Measurements from ENCODE around the gene HSD17B11. TPM values are rescaled to one million over a fixed set of nuclear protein-coding genes. Genes with fewer than 3 reads are reported as not detected.
A peak's percentile ranks its signal among the peaks of the same experiment; 100 is the strongest.
"Not testable (repeated sequence)": the region's sequence is repeated elsewhere in the genome, so short reads cannot be mapped to it uniquely, and the experiment has no call there.

Gene HSD17B11
- total RNA-seq, 3 donors from 2014 or later = 142 to 252 (median 250) TPM

DNA sequence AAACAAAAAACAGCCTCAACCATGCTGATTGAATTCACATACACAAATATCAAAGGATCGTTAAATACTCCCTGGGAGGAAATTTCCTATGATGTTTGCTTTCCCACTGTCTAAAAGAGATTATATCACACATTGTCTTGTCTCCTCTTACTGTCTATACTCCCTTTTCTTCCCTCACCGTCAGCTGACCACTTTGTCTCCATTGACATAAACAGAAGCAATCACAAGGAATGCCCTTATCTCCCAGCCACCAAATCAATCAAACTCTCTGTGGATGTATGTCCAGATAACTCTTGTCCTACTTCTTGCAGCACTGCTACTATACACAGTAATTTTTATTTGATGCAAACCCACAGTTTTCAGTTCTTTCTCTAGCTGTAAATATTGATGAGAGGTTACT, 19.2 kb upstream of the HSD17B11 start:
- H3K4me3 ChIP-seq = no peak overlapping the region
- ATAC-seq (peak; percentile 28), DNase-seq (no peak)

DNA sequence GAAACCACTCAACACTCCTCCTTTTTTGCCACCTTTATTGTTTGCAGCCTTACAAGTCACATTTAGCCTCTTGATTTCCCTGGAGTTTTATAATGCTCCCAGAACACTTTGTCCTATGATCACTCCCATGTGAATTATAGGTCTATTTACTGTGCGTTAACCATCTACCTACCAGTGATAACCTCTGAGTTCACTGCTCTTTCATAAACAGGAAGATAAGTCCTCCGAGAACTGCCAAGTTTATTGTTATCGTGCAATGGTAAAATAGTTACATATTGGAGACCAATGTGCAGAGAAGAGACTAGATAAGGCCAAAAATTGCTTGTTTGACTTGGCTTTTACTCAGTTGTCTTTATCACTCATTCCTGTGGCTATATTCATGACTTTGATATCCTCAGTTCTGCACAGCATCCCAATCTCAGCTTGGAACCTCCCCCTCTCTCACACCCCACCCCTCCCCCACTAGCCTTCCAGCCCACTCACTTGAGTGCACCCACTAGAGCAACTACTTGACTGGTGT, 18.5 kb upstream of the HSD17B11 start:
- no peaks in the 10 kb centered on the region for H3K36me3 ChIP-seq (ENCODE audit: low read depth)
- H3K4me3 ChIP-seq = no peak overlapping the region
- H3K4me1 ChIP-seq (ENCODE audit: low read depth) = peaks cover 15% of the 10 kb centered on the region
- H3K9me3 ChIP-seq = no peaks in the 10 kb centered on the region
- intact Hi-C loops (cut with DNase I, micrococcal nuclease) = no loop called here
- DNase-seq = peak in 1 of 3 donors; percentile 52
- TF ChIP-seq, protein P1, sequence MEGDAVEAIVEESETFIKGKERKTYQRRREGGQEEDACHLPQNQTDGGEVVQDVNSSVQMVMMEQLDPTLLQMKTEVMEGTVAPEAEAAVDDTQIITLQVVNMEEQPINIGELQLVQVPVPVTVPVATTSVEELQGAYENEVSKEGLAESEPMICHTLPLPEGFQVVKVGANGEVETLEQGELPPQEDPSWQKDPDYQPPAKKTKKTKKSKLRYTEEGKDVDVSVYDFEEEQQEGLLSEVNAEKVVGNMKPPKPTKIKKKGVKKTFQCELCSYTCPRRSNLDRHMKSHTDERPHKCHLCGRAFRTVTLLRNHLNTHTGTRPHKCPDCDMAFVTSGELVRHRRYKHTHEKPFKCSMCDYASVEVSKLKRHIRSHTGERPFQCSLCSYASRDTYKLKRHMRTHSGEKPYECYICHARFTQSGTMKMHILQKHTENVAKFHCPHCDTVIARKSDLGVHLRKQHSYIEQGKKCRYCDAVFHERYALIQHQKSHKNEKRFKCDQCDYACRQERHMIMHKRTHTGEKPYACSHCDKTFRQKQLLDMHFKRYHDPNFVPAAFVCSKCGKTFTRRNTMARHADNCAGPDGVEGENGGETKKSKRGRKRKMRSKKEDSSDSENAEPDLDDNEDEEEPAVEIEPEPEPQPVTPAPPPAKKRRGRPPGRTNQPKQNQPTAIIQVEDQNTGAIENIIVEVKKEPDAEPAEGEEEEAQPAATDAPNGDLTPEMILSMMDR (IDR thresholded peaks at IDR 0.05) = no peak
- ATAC-seq = peak; percentile 98

More for the DNA sequence above, 19.2 kb upstream of the HSD17B11 start:
- TF ChIP-seq, protein P1 (IDR thresholded peaks at IDR 0.05) = no peak
- Histone ChIP-seq H3K9me3 (no peaks in the 10 kb centered on the region), H3K4me1 (ENCODE audit: low read depth) (peaks cover 15% of the 10 kb centered on the region), H3K36me3 (ENCODE audit: low read depth) (no peaks in the 10 kb centered on the region)
- intact Hi-C loops (cut with DNase I, micrococcal nuclease) = no loop called here

DNA sequence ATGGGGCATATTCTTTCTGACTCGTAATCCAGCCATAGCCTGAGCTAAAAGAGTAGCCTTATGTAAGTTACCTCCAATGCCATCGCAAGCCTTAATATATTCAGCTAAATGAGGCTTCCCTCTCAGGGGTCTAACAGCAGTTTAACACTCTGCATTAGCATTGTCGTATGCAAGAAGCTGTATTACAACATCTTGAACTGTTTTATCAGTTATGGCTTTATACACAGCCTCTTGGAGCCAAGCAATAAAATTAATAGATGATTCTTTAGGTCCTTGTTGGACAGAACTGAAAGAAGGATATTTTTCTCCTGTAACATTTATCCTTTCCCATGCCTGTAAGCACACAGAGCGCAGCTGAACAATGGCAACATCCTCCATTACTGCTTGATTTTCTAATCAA, 15.9 kb upstream of the HSD17B11 start:
- DNase-seq; H3K9me3 ChIP-seq; H3K36me3 ChIP-seq (ENCODE audit: low read depth); H3K4me3 ChIP-seq; intact Hi-C loops (cut with DNase I, micrococcal nuclease); ATAC-seq: not testable (repeated sequence)
- peaks cover 15% of the 10 kb centered on the region for H3K4me1 ChIP-seq (ENCODE audit: low read depth)

DNA sequence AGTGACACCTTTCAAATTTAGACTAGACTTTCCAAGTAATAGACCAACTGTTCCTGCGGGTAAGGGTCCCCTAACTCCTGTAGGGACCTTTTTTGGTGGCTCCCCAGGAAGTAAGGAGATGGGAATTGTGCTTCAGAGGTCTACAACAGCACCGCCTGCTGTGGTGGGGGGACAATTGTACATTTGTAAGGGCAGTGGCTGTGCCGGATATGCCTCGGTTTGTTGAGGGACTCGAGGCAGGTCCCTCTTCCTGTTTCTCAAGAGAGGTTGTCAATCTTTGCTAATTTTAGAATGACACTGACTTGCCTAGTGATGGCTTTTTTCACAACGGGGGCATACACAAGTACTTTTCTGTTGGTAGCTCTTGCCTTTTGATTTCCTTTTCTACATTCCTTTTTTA, 15.5 kb upstream of the HSD17B11 start:
- DNase-seq (no peak), ATAC-seq (no peak)
- Histone ChIP-seq H3K4me1 (ENCODE audit: low read depth) (peaks cover 15% of the 10 kb centered on the region), H3K36me3 (ENCODE audit: low read depth) (no peaks in the 10 kb centered on the region), H3K9me3 (no peaks in the 10 kb centered on the region), H3K4me3 (no peak overlapping the region)
- TF ChIP-seq, protein P1 (IDR thresholded peaks at IDR 0.05) = no peak
- intact Hi-C loops (cut with DNase I, micrococcal nuclease) = no loop called here

DNA sequence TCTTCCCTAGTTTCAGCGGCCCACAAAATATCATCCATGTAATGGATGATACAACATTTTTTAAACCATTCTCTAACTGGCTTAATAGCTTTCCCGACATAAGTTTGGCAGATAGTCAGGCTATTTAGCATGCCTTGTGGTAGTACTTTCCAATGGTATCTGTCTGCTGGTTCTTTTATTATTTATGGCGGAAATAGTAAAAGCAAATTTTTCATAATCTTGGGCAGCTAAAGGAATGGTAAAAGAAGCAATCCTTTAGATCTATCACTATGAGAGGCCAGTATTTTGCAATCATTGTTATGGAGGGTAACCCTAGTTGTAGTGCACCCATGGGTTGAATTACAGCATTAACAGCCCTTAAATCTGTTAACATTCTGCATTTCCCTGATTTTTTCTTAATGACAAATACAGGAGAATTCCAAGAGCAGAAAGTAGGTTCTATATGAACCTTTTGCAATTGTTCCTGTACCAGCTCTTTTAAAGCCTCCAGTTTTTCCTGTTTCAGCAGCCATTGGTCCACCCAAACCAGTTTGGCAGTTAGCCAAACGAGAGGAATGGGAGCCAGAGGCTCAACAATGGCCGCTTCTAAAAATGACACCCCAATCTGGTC, 14.3 kb upstream of the HSD17B11 start:
- no peak for ATAC-seq

DNA sequence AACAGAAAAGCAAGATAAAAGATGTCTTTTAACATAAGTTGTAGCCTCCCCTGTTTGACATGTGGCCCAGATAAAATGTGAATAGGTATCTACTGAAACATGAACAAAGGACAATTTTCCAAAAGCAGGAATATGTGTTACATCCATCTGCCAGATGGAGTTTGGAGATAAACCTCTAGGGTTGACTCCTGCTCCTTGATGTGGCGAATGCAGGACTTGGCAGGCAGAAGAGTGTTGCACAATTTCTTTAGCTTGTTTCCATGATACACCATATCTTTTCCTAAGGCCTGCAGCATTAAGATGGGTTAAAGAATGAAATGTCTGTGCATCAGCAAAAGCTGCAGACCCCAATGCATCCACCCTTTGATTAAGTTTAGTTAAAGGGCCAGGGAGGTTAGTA, 12.7 kb upstream of the HSD17B11 start:
- H3K36me3 ChIP-seq (ENCODE audit: low read depth); intact Hi-C loops (cut with DNase I, micrococcal nuclease); H3K9me3 ChIP-seq; ATAC-seq; DNase-seq; H3K4me3 ChIP-seq; H3K4me1 ChIP-seq (ENCODE audit: low read depth): not testable (repeated sequence)

More for the DNA sequence above, 14.3 kb upstream of the HSD17B11 start:
- Histone ChIP-seq H3K4me1 (ENCODE audit: low read depth) (peaks cover 10% of the 10 kb centered on the region), H3K36me3 (ENCODE audit: low read depth) (no peaks in the 10 kb centered on the region), H3K4me3 (no peak overlapping the region), H3K9me3 (no peaks in the 10 kb centered on the region)
- no peak for DNase-seq
- TF ChIP-seq, protein P1 (IDR thresholded peaks at IDR 0.05) = no peak
- intact Hi-C loops (cut with DNase I, micrococcal nuclease) = no loop called here
